Activated CD4-positive, alpha-beta T cell treated with anti-CD3 and anti-CD28 coated beads, Interleukin-10, Interleukin-2, amounts not matched to agents 100 ng/mL and 50 ng/mL, durations not matched to agents 16 hours and 8 hours (primary cell): ENCODE results near the gene ORAI2.
A peak's percentile ranks its signal among the peaks of the same experiment; 100 is the strongest.

Experiments
- DNase-seq: peaks from one replicate; pipeline ENCODE4 v3.0.0-alpha.2; 2020

Gene ORAI2

DNA sequence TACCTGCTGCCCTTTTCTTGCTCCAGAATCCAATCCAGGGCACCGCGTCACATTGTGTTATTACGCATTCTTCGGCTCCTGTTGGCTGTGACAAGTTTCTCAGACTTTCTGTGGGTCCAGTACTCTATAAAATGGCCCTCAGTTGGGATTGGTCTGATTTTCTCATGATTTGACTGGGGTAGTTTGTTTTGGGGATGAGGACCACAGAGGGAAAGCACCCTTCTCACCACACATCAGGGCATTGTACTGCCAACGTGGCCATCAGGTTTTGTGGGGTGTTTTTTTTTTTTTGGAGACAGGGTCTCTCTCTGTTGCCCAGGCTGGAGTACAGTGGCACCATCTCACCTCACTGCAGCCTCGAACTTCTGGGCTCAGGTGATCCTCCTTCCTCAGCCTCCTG is 17.0 kb upstream of the ORAI2 start:
- no peak for DNase-seq

DNA sequence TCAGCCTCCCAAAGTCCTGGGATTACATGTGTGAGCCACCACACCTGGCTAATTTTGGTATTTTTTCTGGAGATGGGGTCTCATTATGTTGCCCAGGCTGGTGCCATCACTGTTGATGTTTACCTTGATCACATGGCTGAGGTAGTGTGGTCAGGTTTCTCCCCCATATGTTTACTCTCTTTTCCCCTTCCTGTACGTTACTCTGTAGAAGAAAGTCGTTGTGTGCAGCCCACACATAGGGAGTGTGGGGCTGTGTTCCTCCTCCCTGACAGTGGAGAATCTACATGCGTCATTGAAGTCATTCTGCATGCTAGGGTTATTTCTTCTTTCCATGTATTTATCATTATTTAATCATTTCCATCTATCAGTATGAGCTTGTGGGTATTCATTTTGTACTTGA is 16.3 kb upstream of the ORAI2 start:
- DNase-seq: peak; percentile 35

DNA sequence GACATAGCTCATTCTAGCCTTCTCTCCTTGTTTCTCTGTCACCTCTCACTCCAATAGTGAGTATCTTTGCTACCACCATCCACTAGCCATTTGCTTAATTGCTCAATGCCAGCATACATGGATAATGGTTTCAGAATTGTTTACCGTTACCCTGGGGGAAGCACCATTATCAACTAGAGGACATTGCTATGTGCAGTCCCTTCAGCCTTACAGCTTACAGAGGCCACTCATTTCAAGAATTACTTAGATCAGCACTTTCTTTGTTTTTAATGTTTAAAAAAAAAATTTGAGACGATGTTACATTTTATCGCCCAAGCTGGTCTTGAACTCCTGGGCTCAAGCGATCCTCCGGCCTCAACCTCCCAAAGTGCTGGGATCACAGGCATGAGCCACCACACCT is 14.8 kb upstream of the ORAI2 start:
- DNase-seq: no peak

DNA sequence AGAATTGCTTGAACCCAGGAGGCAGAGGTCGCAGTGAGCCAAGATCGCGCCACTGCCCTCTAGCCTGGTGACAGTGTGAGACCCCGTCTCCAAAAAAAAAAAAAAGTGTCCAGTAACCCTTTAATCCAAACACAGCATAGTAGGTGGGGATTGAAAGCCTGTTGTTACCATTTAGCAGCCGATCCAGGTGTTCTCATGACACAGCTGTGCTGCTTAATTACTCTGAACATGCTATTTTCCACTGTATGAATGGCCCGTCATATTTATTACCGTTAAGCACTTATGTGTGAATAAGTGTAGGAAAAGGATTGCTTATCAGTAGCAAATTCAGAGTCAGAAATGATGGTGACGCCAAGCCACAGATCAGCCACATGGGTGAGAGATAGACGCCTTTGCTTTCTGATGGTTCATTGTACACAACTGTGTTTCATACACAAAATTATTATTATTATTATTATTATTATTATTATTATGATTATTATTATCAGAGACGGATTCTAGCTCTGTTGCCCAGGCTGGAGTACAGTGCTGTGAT is 11.6 kb upstream of the ORAI2 start:
- no peak for DNase-seq

DNA sequence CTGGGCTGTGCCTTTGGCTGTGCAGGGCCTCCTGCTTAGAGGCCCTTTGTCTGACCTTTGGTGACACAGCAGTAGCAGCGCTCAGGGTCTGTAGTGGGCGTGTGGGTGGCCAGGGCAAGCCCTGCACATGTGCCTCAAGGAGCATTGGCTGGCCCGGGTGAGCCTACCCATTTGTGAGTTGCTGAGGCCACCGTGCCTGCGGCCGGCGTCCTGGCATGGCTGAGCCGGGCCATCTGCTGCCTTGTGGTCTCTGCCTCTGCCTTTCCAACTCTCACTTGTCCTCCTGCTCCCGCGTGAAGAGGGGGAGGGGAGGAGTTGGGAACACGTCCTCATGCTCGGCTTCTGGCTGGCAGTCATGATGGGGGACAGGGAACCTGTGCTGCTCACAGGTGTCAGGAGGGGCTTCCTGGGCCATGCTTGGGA is 9.2 kb upstream of the ORAI2 start:
- DNase-seq: no peak

DNA sequence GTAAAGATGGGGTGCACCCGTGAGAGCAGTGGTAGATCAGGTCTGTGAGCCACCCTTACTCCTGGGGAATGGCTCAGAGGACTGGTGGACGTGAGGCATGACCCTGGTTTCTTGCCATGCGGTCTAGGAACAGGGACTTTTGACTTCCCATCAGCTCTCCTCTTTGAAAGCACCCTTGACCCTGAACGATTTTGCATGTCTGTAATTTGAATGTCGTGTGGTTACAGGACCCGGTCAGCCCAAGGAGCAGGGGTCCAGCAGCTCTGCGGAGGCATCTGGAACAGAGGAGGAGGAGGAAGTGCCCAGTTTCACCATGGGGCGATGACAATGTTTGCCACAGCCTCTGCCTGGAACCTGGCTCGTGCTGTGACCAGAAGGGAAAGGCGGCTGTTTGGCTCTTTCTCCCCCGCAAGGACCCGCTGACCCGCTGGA is 8.6 kb upstream of the ORAI2 start:
- no peak for DNase-seq

DNA sequence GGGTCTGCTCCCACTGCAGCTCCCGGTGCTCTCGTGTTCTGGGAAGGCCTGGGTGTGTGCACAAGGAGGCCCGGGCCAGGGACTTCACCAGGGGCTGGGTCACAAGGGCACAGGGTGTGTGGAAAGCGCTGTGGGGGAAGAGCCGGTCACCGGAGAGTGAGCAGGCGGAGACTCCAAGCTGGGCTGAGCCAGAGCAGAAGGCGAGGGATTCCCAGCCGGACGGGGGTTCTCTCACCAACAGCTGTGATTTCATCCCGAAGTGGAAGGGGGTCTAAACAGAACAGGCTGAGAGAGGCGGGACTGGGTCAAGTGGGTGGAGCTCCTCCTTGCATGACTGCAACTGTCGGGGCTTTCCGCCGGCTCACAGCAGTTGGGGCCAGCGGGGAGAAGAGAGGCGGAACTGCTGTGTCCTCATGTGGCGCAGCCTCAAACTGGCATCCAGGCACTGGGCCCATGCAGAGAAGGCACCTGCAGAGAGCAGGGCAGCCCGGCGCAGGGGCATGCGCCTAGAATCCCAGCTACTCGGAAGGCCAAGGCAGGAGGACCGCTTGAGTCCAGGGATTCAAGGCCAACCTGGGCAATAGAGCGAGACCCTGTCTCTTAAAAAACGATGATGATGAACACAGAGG is 7.6 kb upstream of the ORAI2 start:
- peak; percentile 94 for DNase-seq

DNA sequence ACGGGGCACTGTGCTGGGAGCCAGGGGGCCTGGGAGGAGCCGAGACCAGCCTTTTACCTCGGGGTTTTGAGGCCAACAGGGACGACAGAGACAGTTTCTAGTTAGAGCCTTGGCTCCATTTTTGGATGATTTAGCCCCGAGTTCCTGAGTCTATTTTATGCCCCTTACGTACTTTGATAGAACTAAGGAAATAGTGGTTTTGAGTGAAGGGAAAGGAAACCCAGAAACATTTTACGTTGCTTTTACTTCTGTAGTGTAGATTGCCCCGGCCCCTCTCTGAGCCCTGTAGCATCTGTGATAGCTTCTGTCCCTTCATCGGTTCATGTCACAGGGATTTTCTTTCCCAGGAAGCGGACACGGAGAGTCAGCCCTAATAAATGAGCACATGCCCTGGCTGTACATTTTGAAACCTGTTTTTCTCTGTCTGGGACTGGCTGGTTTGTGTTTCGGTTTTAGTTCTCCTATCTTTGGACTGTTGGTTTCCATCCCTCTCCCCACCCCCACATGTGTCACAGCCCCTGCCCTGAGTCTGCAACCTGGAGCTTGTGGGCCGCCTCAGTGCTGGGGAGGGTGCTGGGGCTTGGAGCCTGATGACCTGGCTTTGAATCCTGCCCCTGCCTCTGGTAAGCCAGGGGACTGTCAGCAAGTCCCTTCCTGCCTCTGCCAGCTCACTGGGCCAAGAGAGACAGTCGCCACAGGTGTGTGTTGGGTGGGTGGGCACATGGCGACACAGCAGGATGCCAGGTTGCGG is 6.9 kb upstream of the ORAI2 start:
- DNase-seq: peak; percentile 93

DNA sequence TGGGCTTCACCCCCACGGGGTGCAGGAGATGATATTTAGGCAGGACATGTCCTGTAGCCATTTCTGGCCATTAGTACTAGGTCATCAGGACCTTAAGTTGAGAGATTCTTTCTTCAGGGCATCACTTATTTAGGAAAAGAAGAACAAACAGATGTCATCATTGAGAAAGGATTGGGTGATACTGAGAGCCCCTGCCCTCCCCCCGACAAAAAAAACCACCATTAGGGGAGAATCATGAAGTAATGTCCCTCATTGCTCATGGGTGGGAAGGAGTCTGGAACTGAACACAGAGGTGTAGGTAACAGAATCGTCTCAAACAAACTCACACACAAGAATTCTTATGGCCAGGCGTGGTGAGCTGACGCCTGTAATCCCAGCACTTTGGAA is 6.4 kb upstream of the ORAI2 start:
- no peak for DNase-seq

DNA sequence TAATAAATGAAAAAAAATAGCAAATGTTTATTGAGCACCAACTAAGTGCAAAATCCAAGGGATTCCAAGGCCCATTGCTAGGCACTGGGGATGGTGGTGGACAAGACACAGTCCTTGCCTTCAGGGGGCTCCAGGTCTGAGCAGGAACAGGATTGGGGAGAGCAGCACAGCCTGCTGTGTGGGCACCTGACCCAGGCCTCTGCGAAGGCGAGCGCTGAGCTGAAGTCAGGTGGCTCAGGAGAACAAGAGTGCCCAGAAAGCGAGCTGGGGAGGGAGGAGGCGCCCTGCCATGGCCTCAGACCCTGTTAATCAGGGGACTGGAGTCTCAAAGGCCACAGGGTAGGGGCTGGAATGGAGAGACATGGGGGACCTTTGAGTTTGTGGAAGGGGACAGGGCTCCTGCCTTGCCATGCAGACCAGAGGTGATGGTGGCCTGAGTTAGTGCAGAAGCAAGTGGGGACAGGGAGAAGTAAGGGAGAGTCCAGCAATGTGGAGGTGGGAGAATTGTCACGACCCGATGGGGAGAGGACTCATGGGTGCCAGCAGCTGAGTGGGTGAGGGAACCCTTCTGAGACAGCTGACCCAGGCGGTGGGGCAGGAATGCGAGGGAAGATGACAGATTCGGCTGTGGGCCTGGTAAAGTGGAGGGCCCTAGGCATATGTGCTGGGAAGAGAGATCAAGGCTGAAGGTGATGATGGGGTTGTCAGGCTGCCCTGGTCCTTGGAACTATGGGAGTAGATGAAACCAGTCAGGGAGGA is 4.1 kb upstream of the ORAI2 start:
- no peak for DNase-seq

DNA sequence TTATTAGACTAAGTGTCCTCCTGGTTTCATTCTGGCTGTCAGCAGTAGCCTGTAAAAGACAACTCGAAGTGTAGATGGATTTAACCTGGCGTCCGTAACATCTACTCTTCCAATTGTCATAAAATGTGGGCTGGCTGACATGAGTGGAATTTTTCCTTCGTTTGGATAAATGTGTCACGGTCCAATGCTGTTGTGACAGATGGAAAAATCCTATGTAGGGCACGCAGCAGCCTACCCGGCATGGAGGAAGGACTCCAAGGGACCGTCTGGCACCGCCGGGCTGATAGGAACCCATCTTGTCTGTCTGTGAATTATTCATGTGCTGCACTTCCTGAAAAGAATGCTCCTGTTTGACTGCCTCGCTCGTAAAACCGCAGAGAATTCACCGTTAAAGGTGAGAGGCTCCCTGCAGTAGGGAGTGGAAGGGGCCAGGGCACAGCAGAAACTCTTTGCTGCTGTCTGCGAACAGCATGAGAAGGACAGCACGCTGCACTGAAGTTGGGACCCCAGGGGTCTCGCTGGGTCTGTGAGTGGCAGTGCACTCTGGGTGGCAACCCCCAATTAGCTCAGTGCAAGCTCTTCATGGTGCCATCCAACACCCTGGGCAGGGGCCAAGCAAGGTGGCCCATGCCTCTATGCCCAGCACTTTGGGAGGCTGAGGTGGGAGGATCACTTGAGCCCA is 1.6 kb upstream of the ORAI2 start:
- DNase-seq: peak; percentile 75

DNA sequence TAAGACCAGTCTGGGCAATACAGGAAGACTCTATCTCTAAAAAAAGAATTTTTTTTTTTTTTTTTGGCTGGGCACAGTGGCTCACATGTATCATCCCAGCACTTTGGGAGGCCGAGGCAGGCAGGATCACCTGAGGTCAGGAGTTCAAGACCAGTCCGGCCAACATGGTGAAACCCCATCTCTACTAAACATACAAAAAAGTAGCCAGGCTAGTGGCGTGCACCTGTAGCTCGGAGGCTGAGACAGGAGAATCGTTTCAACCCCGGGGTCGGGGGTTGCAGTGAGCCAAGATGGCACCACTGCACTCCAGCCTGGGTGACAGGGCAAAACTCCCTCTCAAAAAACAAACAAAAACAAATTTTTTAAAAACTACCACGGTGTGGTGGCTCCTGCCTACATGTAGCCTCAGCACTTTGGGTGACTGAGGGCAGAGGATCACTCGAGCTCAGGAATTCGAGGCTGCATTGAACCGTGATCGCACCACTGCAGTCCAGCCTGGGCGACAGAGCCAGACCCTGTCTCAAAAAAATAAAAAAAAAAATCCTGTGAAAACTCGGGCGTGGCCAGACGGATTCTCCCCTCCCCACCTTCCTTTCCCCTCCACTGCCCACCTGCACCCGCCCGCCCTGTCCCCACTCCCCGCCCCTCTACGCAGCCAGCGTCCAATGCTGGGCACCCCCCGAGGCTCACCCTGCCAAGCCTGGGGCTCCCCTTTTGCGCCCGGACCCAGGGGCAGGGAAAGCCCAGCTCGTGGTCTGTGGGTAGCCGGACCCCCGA is 745 bp upstream of the ORAI2 start:
- no peak for DNase-seq

DNA sequence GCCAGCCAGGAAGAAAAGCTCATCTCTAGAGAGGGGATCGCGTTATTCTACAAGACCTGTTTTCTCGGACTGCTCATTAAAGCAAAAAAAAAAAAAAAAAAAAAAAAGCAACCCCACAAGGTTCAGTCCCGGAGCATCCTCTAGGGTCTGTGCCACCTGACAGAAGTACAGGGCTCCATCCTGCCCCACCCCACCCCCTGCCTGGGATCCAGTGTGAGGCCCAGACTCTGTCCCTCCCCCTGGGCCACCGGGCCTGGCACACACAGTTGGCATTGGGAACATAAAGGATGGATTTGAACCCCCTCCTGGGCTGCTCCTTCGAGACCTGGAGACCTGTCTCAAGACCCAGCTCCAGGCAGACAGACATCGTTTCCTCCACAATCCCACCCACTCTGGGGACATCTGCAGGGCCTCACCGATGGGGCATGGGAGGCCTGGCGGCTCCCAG is 688 bp downstream of the ORAI2 start:
- no peak for DNase-seq

DNA sequence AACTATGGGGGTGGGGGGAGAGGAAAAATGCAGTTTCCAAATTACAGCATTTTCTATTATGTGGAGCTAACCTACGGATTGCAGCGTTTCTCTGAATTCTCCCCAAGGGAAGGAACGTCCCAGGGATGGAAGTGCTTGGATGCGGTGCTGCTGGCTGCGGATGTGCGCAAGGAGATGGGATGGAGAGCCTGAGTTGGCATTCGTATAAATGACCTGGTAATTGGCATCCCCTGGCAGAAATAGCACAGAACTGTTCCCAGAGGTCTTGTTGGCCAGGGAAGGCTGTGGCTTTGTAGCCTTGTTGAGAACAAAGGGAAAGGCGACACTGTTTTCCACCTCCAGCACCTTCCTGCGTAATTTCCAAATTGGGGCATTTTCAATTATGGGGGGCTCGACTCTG is 2.7 kb downstream of the ORAI2 start:
- no peak for DNase-seq

DNA sequence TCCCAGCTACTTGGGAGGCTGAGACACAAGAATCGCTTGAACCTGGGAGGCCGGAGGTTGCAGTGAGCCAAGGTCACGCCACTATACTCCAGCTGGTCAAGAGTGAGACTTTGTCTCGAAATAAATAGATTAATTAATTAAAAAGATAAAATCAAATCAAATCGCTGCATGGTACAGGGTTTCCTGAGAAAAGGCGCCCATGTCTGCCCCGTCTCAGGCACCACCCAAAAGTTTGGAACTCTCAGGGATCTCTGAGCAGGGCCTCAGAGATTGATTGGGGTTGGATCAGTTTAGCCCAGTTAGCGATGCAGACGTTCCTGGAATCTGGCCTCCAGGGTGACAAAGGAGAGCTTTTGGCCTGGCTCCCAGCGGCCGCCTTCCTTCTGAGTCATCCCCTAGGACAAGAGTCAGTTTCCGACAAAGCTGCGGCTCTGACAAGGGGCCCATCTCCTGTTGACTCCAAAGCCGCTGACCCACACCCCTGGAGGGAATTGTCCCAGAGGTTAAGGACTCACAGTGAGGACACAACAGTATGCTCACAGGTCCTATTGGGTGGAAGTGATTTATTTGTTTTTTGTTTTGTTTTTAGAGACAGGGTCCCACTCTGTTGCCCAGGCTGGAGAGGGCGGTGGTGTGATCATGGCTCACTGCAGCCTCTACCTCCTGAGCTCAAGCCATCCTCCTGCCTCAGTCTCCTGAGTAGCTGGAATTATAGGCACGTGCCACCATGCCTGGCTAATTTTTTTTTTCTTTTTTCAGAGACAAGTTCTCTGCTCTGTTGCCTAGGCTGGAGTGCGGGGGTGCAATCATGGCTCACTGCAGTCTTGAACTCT is 6.8 kb downstream of the ORAI2 start:
- no peak for DNase-seq

DNA sequence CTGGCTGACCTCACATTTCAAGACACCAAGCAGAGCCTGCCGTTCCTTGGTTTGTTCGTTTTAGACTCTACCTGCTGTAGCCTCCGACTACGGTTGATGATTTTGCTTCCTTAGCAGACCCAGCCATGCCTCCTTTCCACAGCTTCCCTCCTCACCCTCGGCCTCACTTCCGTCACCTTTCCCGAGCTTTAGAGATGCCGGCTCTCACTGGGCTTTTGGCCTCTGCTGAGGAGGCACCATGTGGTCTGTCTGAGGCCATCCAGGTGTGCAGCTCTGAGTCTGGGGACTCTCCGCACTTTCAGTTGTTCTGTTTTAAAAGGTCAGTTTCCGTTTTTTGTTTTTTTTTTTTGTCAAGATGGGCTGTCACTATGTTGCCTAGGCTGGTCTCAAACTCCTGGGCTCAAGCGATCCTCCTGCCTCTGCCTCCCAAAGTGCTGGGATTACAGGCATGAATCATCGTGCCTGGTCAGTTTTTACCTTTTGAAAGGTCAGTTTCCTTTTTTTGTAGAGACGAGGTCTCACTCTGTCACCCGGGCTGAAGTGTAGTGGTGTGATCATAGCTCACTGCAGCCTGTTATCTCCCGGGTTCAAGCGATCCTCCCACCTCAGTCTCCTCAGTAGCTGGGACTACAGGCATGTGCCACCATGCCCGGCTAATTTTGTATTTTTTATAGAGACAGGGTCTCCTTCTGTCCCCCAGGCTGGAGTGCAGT is 11.7 kb downstream of the ORAI2 start:
- DNase-seq: no peak

DNA sequence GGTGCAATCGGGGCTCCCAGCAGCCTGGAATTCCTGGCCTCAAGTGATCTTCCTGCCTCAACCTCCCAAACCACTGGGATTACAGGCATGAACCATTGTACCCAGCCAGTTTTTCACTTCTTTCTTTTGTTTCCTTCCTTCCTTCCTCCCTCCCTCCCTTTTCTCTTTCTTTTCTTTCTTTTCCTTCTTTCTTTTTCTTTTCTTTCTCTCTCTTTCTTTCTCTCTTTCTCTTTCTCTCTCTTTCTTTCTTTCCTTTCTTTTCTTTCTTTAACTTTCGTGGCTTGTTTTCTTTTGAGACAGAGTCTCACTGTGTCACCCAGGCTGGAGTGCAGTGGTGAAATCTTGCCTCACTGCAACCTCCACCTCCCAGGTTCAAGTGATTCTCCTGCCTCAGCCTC is 12.3 kb downstream of the ORAI2 start:
- no peak for DNase-seq

DNA sequence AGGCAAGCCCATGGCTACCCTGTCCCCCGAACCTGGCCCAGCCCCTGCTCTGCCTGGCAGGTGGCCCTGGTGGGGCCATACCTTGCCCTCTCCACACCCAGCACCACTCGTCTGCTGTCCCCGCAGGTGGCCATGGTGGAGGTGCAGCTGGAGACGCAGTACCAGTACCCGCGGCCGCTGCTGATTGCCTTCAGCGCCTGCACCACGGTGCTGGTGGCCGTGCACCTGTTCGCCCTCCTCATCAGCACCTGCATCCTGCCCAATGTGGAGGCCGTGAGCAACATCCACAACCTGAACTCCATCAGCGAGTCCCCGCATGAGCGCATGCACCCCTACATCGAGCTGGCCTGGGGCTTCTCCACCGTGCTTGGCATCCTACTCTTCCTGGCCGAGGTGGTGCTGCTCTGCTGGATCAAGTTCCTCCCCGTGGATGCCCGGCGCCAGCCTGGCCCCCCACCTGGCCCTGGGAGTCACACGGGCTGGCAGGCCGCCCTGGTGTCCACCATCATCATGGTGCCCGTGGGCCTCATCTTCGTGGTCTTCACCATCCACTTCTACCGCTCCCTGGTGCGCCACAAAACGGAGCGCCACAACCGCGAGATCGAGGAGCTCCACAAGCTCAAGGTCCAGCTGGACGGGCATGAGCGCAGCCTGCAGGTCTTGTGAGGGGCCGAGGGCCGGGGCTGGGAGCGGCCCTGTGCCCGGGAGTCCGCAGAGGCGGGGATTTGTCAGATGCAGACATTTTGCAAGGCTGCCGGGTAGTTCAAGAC is 13.2 kb downstream of the ORAI2 start:
- DNase-seq: no peak

DNA sequence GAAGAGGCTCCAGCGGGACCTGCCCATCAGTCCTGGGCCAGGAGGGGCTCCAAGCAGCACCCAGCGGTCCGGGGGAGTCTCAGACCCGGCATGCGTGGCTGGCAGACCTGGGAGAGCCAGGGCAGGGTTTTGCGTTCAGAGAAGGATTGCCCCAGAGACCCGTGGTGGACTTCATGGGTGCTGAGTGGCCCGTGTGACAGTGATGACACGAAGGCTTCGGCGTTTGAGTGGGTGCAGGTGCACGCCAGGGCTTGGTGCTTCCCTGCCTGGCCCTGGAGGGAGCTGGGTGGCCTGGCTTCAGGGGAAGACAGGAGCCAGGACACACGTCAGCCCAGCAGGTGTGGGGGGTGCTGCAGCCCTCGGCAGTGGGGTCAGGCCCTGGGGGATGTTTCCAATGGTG is 13.9 kb downstream of the ORAI2 start:
- DNase-seq: no peak

DNA sequence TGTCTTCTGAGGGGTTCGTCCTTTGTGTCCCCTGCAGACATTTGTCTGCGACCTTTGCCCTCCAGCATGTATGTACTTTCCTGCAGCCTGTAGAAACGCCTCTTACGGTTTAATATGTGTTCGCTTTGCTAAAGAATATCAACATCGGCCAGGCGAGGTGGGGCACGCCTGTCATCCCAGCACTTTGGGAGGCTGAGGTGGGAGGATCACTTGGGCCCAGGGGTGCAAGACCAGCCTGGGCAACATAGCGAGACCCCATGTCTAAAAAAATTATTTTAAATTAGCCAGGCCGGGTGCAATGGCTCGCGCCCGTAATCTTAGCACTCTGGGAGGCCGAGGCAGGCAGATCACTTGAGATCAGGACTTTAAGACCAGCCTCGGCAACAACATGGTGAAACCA is 15.8 kb downstream of the ORAI2 start:
- DNase-seq: no peak
